Glutamatergic neuron (in vitro differentiated cells): ENCODE results near the gene UPP1. TPM values are rescaled to one million over a fixed set of nuclear protein-coding genes. Genes with fewer than 3 reads are reported as not detected.

Experiments used
- DNase-seq: peaks from one replicate; pipeline ENCODE4 v3.0.0; 2022
- H3K27ac Mint-ChIP-seq: one replicate; pipeline ENCODE4 v1.8.0; 2020; ENCODE audit warnings: mild to moderate bottlenecking, mixed read lengths, inconsistent platforms; ENCODE audit not compliant: unreplicated experiment
- H3K27me3 Mint-ChIP-seq: one replicate; pipeline ENCODE4 v1.8.0; 2020; ENCODE audit warnings: mild to moderate bottlenecking, moderate library complexity, mixed read lengths, inconsistent platforms; ENCODE audit not compliant: unreplicated experiment
- H3K36me3 Mint-ChIP-seq: one replicate; pipeline ENCODE4 v1.8.0; 2020; ENCODE audit warnings: mild to moderate bottlenecking, mixed read lengths, inconsistent platforms; ENCODE audit not compliant: unreplicated experiment
- H3K4me1 Mint-ChIP-seq: one replicate; pipeline ENCODE4 v1.8.0; 2020; ENCODE audit warnings: mild to moderate bottlenecking, low read depth, mixed read lengths, inconsistent platforms; ENCODE audit not compliant: unreplicated experiment
- H3K4me3 Mint-ChIP-seq: one replicate; pipeline ENCODE4 v1.8.0; 2020; ENCODE audit warnings: mild to moderate bottlenecking, mixed read lengths, inconsistent platforms; ENCODE audit not compliant: unreplicated experiment
- H3K9me3 Mint-ChIP-seq: one replicate; pipeline ENCODE4 v1.8.0; 2020; ENCODE audit warnings: mild to moderate bottlenecking, moderate library complexity, mixed read lengths, inconsistent platforms; ENCODE audit not compliant: unreplicated experiment
- CTCF ChIP-seq: fragments of 200-600 bp; sonication (generic); IDR thresholded peaks from one replicate; pipeline ENCODE4 v1.5.0; 2021; ENCODE audit not compliant: partially characterized antibody, unreplicated experiment
- total RNA-seq: library from RNA; stranded (reverse); fragmentation: NEBNext Ultra II Directional; extraction: Animal tissue kit (Norgen Biotek cat#: 25700); gene quantifications from one replicate; pipeline ENCODE4 v1.2.1, GENCODE V29; 2021; ENCODE audit not compliant: unreplicated experiment

The UPP1 gene
- total RNA-seq, 1 donor from 2014 or later, result 29.8 TPM

GRCh38 chr7:48108959-48109847 is 20.1 kb downstream of the UPP1 start:
- peaks cover 5% of the 10 kb centered on the region for H3K9me3 Mint-ChIP-seq
- peaks cover 2% of the 10 kb centered on the region for H3K27me3 Mint-ChIP-seq
- H3K27ac Mint-ChIP-seq, result no peak overlapping the region
- no peak for TF ChIP-seq CTCF
- DNase-seq, result no peak
- no peak overlapping the region for H3K4me3 Mint-ChIP-seq
- H3K36me3 Mint-ChIP-seq, result no peaks in the 10 kb centered on the region
- no peaks in the 10 kb centered on the region for H3K4me1 Mint-ChIP-seq

- Mint-ChIP-seq H3K27ac (no peak overlapping the region), H3K27me3 (peaks cover 4% of the 10 kb centered on the region), H3K9me3 (peaks cover 5% of the 10 kb centered on the region), H3K4me1 (no peaks in the 10 kb centered on the region), H3K4me3 (no peak overlapping the region), H3K36me3 (no peaks in the 10 kb centered on the region)
- peak; percentile 99 for TF ChIP-seq CTCF
- peak; percentile 87 for DNase-seq
Observed at GRCh38 chr7:48109848-48110663, 21.0 kb downstream of the UPP1 start.

- H3K27ac Mint-ChIP-seq, result no peak overlapping the region
- no peaks in the 10 kb centered on the region for H3K36me3 Mint-ChIP-seq
- DNase-seq, result no peak
- H3K4me1 Mint-ChIP-seq, result no peaks in the 10 kb centered on the region
- peaks cover 4% of the 10 kb centered on the region for H3K27me3 Mint-ChIP-seq
- no peak overlapping the region for H3K4me3 Mint-ChIP-seq
- H3K9me3 Mint-ChIP-seq, result peaks cover 8% of the 10 kb centered on the region
- TF ChIP-seq CTCF, result no peak
Observed at GRCh38 chr7:48110868-48111267, 21.8 kb downstream of the UPP1 start.

GRCh38 chr7:48111596-48111995 is 22.5 kb downstream of the UPP1 start:
- DNase-seq, result no peak
- no peak overlapping the region for H3K4me3 Mint-ChIP-seq
- H3K9me3 Mint-ChIP-seq, result peaks cover 8% of the 10 kb centered on the region
- no peak for TF ChIP-seq CTCF
- peaks cover 4% of the 10 kb centered on the region for H3K27me3 Mint-ChIP-seq
- H3K4me1 Mint-ChIP-seq, result no peaks in the 10 kb centered on the region
- H3K36me3 Mint-ChIP-seq, result no peaks in the 10 kb centered on the region
- no peak overlapping the region for H3K27ac Mint-ChIP-seq
